SK-N-SH (cell line): Measurements from ENCODE around the gene WBP1L. TPM values are rescaled to one million over a fixed set of nuclear protein-coding genes. Genes with fewer than 3 reads are reported as not detected.
A peak's percentile ranks its signal among the peaks of the same experiment; 100 is the strongest.

Experiments used
- CTCF ChIA-PET: fragments of 300-600, 350-600 bp; formaldehyde crosslinking; extraction: SDS; loops from one replicate; lab custom pipeline; 2021; lab: Yijun Ruan, JAX
- POLR2A ChIA-PET: fragments of 350-600 bp; sonication (Branson Sonifier 250); formaldehyde crosslinking; extraction: SDS; loops from one replicate; lab custom pipeline; 2020; ENCODE audit warnings: antibody characterized with exemption, inconsistent platforms; lab: Yijun Ruan, JAX
- DNase-seq: peaks from one replicate; pipeline ENCODE4 v3.0.0; 2012
- H2AFZ ChIP-seq: fragments of 200-600 bp; sonication (generic); 2 replicates; pipeline ENCODE4 v1.8.1; 2016; ENCODE audit warnings: antibody characterized with exemption, mild to moderate bottlenecking, low read depth
- H3F3A ChIP-seq: fragments of 200-600 bp; sonication (generic); replicated peaks from 2 replicates; pipeline ENCODE3; 2016; ENCODE audit warnings: antibody characterized with exemption, mild to moderate bottlenecking; ENCODE audit not compliant: insufficient read depth
- H3K27ac ChIP-seq, 2 experiments: fragments of 200-500 bp in 1 of 2; fragments of 200-600 bp in 1 of 2; sonication (Bioruptor generic) in 1 of 2; sonication (generic), shearing (Covaris generic) in 1 of 2; 2 replicates each; pipeline versions ENCODE4 v1.5.1 to v1.6.1; 2014 to 2016; ENCODE audit warnings: low read depth in 2 of 2, inconsistent platforms in 1 of 2, low read length in 1 of 2, mild to moderate bottlenecking in 1 of 2, mixed read lengths in 1 of 2
- H3K27me3 ChIP-seq: fragments of 200-600 bp; sonication (generic), shearing (Covaris generic); 2 replicates; pipeline ENCODE4 v1.6.1; 2016; ENCODE audit warnings: mixed run types; ENCODE audit not compliant: insufficient read depth
- H3K36me3 ChIP-seq, 2 experiments: fragments of 200-500 bp in 1 of 2; fragments of 200-600 bp in 1 of 2; sonication (Bioruptor generic) in 1 of 2; sonication (generic) in 1 of 2; replicated peaks in 1 of 2; 2 replicates each; pipeline versions ENCODE3 to v1.5.1; 2014 to 2016; ENCODE audit warnings: low read length in 1 of 2, mild to moderate bottlenecking in 1 of 2; ENCODE audit not compliant: insufficient read depth in 2 of 2, control insufficient read depth in 1 of 2
- H3K4me1 ChIP-seq, 2 experiments: fragments of 200-500 bp in 1 of 2; fragments of 200-600 bp in 1 of 2; sonication (Bioruptor generic) in 1 of 2; sonication (generic), shearing (Covaris generic) in 1 of 2; 2 replicates each; pipeline versions ENCODE4 v1.5.1 to v1.6.1; 2014 to 2016; ENCODE audit warnings: low read depth in 1 of 2, low read length in 1 of 2, mixed run types in 1 of 2; ENCODE audit not compliant: insufficient read depth in 2 of 2, control insufficient read depth in 1 of 2
- H3K4me2 ChIP-seq: fragments of 200-600 bp; sonication (generic), shearing (Covaris generic); 2 replicates; pipeline ENCODE4 v1.6.1; 2017; ENCODE audit warnings: mixed run types
- H3K4me3 ChIP-seq, 2 experiments: fragments of 200-500 bp in 1 of 2; fragments of 200-600 bp in 1 of 2; sonication (Bioruptor generic) in 1 of 2; sonication (generic), shearing (Covaris generic) in 1 of 2; 2 replicates each; pipeline versions ENCODE4 v1.5.1 to v1.8.1; 2014 to 2016; ENCODE audit warnings: low read depth in 2 of 2, inconsistent platforms in 1 of 2, low read length in 1 of 2, mild to moderate bottlenecking in 1 of 2, mixed read lengths in 1 of 2, moderate library complexity in 1 of 2
- H3K79me2 ChIP-seq: fragments of 200-600 bp; sonication (generic); 2 replicates; pipeline ENCODE4 v1.8.1; 2017; ENCODE audit warnings: mild to moderate bottlenecking; ENCODE audit not compliant: insufficient read depth
- H3K9ac ChIP-seq: fragments of 200-600 bp; sonication (generic); 2 replicates; pipeline ENCODE4 v1.6.1; 2017; ENCODE audit warnings: mixed run types
- H3K9me2 ChIP-seq: fragments of 200-600 bp; sonication (generic); 2 replicates; pipeline ENCODE4 v1.6.1; 2017; ENCODE audit warnings: mixed run types
- H3K9me3 ChIP-seq: fragments of 200-600 bp; sonication (generic); 2 replicates; pipeline ENCODE4 v1.6.1; 2017; ENCODE audit warnings: mixed run types, mild to moderate bottlenecking, moderate library complexity
- H4K20me1 ChIP-seq: fragments of 200-600 bp; sonication (generic); 2 replicates; pipeline ENCODE4 v1.6.1; 2017; ENCODE audit warnings: mild to moderate bottlenecking, mixed run types; ENCODE audit not compliant: insufficient read depth
- EP300 ChIP-seq, 2 experiments: IDR thresholded peaks; 2 replicates each; pipeline versions ENCODE4 v1.4.0 to v1.6.1; 2012; ENCODE audit warnings: borderline replicate concordance in 1 of 2, low read depth in 1 of 2, low read length in 1 of 2
- EZH2phosphoT487 ChIP-seq: fragments of 200-600 bp; sonication (generic); IDR thresholded peaks from 2 replicates; pipeline ENCODE4 v1.6.1; 2017; ENCODE audit warnings: low read depth, mixed run types, mild to moderate bottlenecking, antibody characterized with exemption, moderate library complexity, borderline replicate concordance
- FOSL2 ChIP-seq: IDR thresholded peaks from 2 replicates; pipeline ENCODE4 v1.4.0; 2012; ENCODE audit warnings: low read depth, mild to moderate bottlenecking, moderate library complexity, borderline replicate concordance
- NFIC ChIP-seq: IDR thresholded peaks from 2 replicates; pipeline ENCODE4 v1.4.0; 2012; ENCODE audit warnings: borderline replicate concordance
- NRF1 ChIP-seq: IDR thresholded peaks from 2 replicates; pipeline ENCODE4 v1.6.1; 2012; ENCODE audit warnings: low read depth, mild to moderate bottlenecking, low read length
- RXRA ChIP-seq: IDR thresholded peaks from 2 replicates; pipeline ENCODE4 v1.4.0; 2012; ENCODE audit warnings: low read depth, mild to moderate bottlenecking, borderline replicate concordance
- SIN3A ChIP-seq: IDR thresholded peaks from 2 replicates; pipeline ENCODE4 v1.6.1; 2012; ENCODE audit warnings: low read depth, mild to moderate bottlenecking, low read length, moderate library complexity, borderline replicate concordance
- TAF1 ChIP-seq: IDR thresholded peaks from 2 replicates; pipeline ENCODE4 v1.6.1; 2012; ENCODE audit warnings: low read depth, mild to moderate bottlenecking, low read length, moderate library complexity, borderline replicate concordance
- TEAD4 ChIP-seq: IDR thresholded peaks from 2 replicates; pipeline ENCODE4 v1.4.0; 2012; ENCODE audit warnings: mild to moderate bottlenecking, borderline replicate concordance; ENCODE audit not compliant: insufficient read depth
- WGBS: methylation state at CpG from one replicate; pipeline ENCODE4 v1.1.6; 2017; ENCODE audit warnings: low lambda C conversion rate; 5-methylcytosine and 5-hydroxymethylcytosine counted together
- polyA plus RNA-seq, 3 experiments: library from polyadenylated mRNA; depleted of rRNA; stranded (reverse); fragments of >200 nt; gene quantifications; 2 replicates each; pipeline ENCODE4 v1.2.3, GENCODE V29; 2012
- TF ChIP-seq, protein P1 (sequence below): IDR thresholded peaks from 2 replicates; pipeline ENCODE4 v1.6.1; 2012; ENCODE audit warnings: mild to moderate bottlenecking, low read depth, low read length, moderate library complexity
- TF ChIP-seq, protein P2 (sequence below): fragments of 150-350 bp; IDR thresholded peaks from 2 replicates; pipeline ENCODE4 v1.6.1; 2016; ENCODE audit warnings: mild to moderate bottlenecking, low read depth, low read length

The WBP1L gene
- polyA plus RNA-seq, 1 of the 3 experiments (the other 2 are of a cell fraction), result 22.8 TPM

DNA sequence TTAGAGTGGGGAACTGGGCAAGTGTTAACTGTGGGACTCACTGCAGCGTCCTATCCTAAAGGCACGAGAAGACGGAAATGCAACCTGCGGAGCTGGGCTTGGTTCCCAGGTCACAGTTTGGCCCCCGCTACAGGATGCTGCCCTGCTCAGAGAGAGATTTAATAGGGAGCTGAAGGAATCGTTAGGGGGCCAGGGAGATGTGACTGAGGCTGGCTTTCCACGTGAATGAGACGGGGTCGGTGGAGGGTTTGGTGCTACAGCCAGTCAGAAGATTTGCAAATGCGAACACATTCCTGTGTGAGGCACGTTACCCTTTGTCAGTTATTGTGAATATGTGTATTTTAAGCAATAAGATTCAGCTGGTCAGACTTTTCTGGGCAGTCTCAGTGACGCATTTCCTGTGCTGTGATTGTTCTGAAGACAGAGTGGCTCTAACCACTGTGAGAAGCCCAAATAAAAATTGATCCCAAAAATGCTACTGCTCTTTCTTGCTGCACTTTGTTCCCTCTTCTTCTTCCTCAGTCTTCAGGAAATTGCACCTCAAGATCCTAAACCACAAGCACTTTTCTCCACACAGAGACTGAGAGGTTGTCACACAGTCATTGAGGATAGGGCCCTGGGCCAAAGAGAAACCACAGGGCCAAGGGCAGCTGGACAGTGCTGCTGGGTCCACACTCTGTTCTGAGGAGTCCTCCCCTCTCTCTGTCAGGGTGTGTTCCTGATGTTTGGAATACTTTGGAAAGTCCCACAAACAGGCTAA, 72.2 kb downstream of the WBP1L start:
- Histone ChIP-seq H3K4me1 (peaks cover 0 to 8% of the 10 kb centered on the region in 2 experiments; a peak in 2 of 4 replicates), H3K9me3 (no peaks in the 10 kb centered on the region), H3F3A (peaks cover 18% of the 10 kb centered on the region), H3K4me2 (no peak overlapping the region), H3K27me3 (no peaks in the 10 kb centered on the region), H3K79me2 (no peaks in the 10 kb centered on the region), H4K20me1 (no peaks in the 10 kb centered on the region), H3K36me3 (peaks cover 13 to 36% of the 10 kb centered on the region in 2 experiments), H3K4me3 (no peak overlapping the region), H2AFZ (peak overlapping the region; percentile 10; the same call in 1 of the 2 replicates)
- ChIA-PET CTCF (no interaction called here), POLR2A (no interaction called here)
- WGBS, result 85% methylated on average over 12 of the region's 12 CpGs
- DNase-seq, result no peak
- TF ChIP-seq, protein P1, sequence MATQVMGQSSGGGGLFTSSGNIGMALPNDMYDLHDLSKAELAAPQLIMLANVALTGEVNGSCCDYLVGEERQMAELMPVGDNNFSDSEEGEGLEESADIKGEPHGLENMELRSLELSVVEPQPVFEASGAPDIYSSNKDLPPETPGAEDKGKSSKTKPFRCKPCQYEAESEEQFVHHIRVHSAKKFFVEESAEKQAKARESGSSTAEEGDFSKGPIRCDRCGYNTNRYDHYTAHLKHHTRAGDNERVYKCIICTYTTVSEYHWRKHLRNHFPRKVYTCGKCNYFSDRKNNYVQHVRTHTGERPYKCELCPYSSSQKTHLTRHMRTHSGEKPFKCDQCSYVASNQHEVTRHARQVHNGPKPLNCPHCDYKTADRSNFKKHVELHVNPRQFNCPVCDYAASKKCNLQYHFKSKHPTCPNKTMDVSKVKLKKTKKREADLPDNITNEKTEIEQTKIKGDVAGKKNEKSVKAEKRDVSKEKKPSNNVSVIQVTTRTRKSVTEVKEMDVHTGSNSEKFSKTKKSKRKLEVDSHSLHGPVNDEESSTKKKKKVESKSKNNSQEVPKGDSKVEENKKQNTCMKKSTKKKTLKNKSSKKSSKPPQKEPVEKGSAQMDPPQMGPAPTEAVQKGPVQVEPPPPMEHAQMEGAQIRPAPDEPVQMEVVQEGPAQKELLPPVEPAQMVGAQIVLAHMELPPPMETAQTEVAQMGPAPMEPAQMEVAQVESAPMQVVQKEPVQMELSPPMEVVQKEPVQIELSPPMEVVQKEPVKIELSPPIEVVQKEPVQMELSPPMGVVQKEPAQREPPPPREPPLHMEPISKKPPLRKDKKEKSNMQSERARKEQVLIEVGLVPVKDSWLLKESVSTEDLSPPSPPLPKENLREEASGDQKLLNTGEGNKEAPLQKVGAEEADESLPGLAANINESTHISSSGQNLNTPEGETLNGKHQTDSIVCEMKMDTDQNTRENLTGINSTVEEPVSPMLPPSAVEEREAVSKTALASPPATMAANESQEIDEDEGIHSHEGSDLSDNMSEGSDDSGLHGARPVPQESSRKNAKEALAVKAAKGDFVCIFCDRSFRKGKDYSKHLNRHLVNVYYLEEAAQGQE, result no peak
- TF ChIP-seq, protein P2, sequence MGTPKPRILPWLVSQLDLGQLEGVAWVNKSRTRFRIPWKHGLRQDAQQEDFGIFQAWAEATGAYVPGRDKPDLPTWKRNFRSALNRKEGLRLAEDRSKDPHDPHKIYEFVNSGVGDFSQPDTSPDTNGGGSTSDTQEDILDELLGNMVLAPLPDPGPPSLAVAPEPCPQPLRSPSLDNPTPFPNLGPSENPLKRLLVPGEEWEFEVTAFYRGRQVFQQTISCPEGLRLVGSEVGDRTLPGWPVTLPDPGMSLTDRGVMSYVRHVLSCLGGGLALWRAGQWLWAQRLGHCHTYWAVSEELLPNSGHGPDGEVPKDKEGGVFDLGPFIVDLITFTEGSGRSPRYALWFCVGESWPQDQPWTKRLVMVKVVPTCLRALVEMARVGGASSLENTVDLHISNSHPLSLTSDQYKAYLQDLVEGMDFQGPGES, result no peak
- no peak for TF ChIP-seq RXRA
- TF ChIP-seq EP300 (IDR thresholded peaks at IDR 0.05; ENCODE audit: borderline replicate concordance in 1 of 2, low read depth in 1 of 2, low read length in 1 of 2), result no peak
- no peak for TF ChIP-seq SIN3A
- TF ChIP-seq FOSL2, result no peak
- TF ChIP-seq TAF1, result no peak
- no peak for TF ChIP-seq EZH2phosphoT487
- TF ChIP-seq NFIC, result no peak
- no peak for TF ChIP-seq NRF1
- TF ChIP-seq TEAD4, result no peak
- TF ChIP-seq, all 33 proteins: peak for 0
- Histone ChIP-seq H3K9me2 (no peaks in the 10 kb centered on the region), H3K27ac (peak overlapping the region in 1 of 2 experiments; percentile 68; a peak in 2 of 4 replicates), H3K9ac (peak overlapping the region; percentile 35; the same call in 1 of the 2 replicates)
